SH-SY5Y (cell line): Measurements from ENCODE around the gene EFCAB8.

ENCODE experiments used
- GATA2 ChIP-seq: IDR thresholded peaks from 2 replicates; pipeline ENCODE4 v1.6.1; 2011; ENCODE audit warnings: mild to moderate bottlenecking, low read depth, low read length
- GATA3 ChIP-seq: IDR thresholded peaks from 2 replicates; pipeline ENCODE4 v1.6.1; 2011; ENCODE audit warnings: low read depth, mild to moderate bottlenecking, low read length, moderate library complexity

Gene EFCAB8

DNA sequence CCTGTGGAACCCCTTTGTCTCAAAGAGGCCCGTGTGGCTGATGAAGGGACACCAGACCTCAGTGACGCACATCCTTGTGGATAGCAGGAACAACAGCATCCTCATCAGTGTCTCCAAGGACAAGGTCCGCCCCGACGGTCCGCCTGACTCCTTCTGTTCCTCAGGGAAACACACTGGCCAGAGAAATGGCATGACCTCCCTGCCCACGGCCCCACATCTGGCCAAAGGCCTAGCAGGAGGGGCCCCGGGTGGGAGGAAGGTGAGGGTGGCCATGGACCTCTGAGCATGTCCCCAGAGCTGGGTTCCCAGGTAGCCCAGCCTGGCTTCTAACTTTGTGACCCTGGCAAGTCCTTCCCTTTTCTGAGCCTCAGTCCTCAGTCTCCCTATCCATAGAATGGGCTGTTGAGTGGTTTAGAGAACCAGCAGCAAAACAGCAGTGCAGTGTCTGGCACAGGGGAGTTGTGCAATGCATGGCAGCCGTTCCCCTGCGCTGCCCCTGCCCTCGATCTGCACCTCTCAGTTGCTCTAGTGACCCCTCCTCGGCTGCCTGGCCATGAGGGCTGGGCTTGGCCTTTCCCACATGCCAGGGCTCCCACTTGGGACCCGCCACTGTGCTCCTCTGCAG, 48.3 kb downstream of the EFCAB8 start:
- TF ChIP-seq GATA2 (no peak), GATA3 (no peak)

- TF ChIP-seq GATA3 (no peak), GATA2 (no peak)
Observed at GRCh38 chr20:32907886-32908285, 49.2 kb downstream of the EFCAB8 start.

DNA sequence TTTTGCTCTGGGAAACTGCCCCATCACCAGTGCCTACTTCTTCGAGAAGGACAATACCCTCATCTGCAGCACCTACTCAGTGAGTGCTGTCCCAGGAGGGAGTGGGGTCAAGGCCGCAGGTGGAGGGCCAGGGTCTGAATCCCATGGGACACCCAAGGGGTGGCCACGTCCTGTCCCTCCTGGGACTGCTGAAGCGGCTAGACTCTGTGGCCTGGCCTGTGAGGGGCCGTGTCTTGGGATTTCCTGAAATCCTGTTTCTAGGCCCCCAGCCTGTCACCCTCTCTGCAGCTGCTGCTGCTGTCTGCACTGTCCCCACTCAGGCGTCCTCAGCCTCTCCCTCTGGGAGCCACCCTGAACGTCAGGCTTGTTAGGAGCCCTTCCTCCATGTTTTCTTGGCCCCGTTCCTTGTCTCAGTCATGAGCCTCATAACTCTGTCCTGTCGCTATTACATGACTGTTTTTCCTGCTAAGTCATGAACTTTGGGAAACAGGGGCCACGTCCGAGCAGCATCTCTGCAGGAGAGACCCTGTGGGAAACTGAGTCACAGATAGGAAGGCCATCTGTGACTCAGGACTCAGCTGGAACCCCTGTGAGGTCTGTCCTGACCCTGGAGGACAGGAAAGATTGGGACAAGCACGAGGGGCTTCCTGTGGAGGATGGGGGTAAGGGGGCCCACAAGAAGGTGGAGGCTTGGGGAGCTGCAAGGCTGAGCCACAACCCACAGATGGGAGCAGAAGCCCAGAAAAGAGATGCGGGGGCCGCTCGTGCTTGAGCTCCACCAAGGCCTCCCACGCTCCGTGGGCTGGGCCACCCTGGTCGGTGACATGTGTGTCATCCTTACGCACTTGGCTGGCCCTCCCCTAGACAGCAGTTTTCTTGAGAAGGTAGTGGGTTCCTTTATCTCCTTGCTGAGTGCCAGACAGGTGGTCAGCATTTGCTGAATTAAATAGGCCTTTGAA, 49.9 kb downstream of the EFCAB8 start:
- no peak for TF ChIP-seq GATA3
- no peak for TF ChIP-seq GATA2

- no peak for TF ChIP-seq GATA3
- no peak for TF ChIP-seq GATA2
Observed at GRCh38 chr20:32909451-32909850, 50.7 kb downstream of the EFCAB8 start.

- TF ChIP-seq GATA2 (no peak), GATA3 (no peak)
Observed at GRCh38 chr20:32909896-32910571, 51.3 kb downstream of the EFCAB8 start.

DNA sequence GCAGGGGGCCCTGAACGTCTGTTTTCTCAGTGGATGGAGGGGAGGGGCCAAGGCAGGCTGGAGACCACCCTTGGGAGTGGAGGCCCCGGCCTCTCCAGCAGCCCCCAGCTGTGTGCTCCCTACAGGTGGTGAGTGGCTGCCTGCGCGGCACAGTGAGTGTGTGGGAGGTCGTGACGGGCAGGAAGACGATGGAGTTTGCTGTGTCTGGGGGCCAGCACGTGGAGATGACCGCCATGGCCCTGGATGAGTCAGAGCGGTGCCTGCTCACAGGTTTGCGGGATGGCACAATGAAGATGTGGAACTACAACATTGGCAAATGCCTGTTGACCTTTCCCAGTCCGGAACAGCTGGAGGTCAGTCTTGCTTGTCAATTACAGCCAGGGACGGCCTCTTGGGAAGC, 52.6 kb downstream of the EFCAB8 start:
- no peak for TF ChIP-seq GATA3
- TF ChIP-seq GATA2 = no peak

- TF ChIP-seq GATA3 = no peak
- no peak for TF ChIP-seq GATA2
Observed at GRCh38 chr20:32912688-32913087, 54.0 kb downstream of the EFCAB8 start.

- TF ChIP-seq GATA3 (no peak), GATA2 (no peak)
Observed at GRCh38 chr20:32914031-32914430, 55.3 kb downstream of the EFCAB8 start.

DNA sequence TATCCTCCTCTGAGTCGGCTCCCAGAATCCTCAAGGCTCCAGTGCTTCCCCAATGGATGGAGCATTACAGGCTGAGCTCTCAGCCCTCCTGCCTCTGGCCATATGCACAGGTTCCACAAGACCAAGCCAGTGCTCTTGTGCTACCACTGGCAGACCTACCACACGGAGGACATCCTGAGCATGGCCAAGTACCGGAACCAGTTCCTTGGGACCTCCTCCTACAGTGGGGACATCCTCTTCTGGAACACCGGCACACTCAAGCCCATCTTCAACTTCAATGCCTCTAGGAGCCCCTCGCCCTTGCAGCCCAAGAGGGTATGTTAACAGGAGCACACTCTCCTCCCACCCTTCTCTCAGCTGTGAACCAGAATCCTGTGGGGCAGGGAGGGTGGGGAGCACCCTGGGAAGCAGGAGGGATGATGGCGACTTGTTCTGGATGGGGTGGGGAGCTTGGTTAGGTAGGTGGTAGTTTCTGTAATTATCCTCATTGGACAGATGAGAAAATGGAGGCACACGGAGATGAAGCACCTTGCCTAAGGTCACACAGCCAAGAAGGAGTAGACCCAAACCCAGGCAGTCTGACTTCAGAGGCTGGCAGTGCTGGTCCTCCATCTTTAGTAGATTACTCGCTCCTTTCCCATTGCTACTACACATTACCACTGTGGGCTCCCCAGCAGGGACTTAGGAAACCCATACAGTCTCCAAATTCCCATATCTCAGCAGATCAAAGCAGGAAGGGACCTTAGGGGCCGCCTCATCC, 58.6 kb downstream of the EFCAB8 start:
- TF ChIP-seq GATA2 = no peak
- TF ChIP-seq GATA3 = no peak

DNA sequence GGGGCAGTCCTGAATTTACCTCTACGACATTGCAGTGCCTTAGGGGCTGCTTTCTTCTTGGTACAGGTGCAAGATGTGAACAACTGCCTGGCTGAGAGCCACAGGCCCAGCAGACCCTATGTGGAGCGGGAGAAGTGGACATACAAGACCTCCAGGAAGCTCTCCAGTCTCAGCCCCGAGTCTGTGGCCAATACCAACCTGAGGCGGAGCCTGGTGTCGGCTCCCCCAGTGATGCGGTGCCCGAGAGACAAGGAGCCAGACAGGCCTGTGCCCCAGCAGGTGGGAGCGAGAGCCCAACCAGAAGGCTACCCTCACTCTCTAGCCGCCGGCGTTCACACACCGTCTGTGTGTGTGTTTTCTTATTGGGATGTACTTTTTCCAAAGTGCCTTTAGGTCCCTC, 59.6 kb downstream of the EFCAB8 start:
- TF ChIP-seq GATA2 (no peak), GATA3 (no peak)

- TF ChIP-seq GATA3 = no peak
- no peak for TF ChIP-seq GATA2
Observed at GRCh38 chr20:32918751-32919150, 60.0 kb downstream of the EFCAB8 start.

- TF ChIP-seq GATA3 = no peak
Observed at GRCh38 chr20:32920066-32920465, 61.3 kb downstream of the EFCAB8 start.

DNA sequence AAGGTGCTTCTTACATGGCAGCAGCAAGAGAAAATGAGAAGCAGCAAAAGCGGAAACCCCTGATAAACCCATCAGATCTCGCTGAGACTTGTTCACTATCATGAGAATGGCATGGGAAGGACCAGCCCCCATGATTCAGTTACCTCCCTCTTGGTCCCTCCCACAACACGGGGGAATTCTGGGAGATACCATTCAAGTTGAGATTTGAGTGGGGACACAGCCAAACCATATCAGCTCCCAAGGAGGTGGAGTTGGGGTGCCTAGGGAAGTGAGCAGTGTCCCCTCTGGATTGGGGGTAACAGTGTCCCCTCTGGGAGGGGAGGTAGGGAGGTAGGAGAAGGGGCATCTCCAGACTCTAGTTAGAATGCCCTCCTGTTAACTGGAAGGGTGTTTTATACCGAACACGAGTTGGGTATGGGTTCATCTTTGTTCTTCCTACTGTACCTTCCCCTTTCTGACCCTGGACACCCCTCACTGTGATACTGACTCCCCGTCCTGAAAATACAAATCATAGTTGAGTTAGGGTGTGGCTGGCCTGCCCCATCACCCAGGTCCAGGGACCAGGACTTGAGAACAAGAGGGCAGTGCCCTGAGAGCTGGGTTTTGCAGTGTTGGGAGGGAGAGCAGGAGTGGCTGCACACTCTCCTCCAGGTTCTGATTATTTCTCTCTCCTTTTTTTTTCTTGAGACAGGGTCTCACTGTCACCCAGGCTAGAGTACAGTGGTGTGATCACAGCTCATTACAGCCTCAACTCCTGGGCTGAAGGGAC, 62.0 kb downstream of the EFCAB8 start:
- no peak for TF ChIP-seq GATA3
- no peak for TF ChIP-seq GATA2
